ENCODE data around the gene KCTD4.

- TF ChIP-seq, protein P1, sequence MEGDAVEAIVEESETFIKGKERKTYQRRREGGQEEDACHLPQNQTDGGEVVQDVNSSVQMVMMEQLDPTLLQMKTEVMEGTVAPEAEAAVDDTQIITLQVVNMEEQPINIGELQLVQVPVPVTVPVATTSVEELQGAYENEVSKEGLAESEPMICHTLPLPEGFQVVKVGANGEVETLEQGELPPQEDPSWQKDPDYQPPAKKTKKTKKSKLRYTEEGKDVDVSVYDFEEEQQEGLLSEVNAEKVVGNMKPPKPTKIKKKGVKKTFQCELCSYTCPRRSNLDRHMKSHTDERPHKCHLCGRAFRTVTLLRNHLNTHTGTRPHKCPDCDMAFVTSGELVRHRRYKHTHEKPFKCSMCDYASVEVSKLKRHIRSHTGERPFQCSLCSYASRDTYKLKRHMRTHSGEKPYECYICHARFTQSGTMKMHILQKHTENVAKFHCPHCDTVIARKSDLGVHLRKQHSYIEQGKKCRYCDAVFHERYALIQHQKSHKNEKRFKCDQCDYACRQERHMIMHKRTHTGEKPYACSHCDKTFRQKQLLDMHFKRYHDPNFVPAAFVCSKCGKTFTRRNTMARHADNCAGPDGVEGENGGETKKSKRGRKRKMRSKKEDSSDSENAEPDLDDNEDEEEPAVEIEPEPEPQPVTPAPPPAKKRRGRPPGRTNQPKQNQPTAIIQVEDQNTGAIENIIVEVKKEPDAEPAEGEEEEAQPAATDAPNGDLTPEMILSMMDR (IDR thresholded peaks at IDR 0.05) = no peak
- TF ChIP-seq EP300 (IDR thresholded peaks at IDR 0.05) = no peak
These were observed 28.3 kb upstream of the KCTD4 start for GRCh38 chr13:45229172-45229571.
